A549 treated with ZK216348 at 1 μM for 4 hours (cell line): ENCODE measurements around the gene VRK1. TPM values are rescaled to one million over a fixed set of nuclear protein-coding genes. Genes with fewer than 3 reads are reported as not detected.

Experiments used
- total RNA-seq: library from RNA; stranded (reverse); fragments of 200-300 nt; extraction: Qiagen RNA extraction; gene quantifications from 5 replicates; pipeline ENCODE4 v1.2.3, GENCODE V29; 2022; ENCODE audit warnings: low read depth

Gene VRK1, protein sequence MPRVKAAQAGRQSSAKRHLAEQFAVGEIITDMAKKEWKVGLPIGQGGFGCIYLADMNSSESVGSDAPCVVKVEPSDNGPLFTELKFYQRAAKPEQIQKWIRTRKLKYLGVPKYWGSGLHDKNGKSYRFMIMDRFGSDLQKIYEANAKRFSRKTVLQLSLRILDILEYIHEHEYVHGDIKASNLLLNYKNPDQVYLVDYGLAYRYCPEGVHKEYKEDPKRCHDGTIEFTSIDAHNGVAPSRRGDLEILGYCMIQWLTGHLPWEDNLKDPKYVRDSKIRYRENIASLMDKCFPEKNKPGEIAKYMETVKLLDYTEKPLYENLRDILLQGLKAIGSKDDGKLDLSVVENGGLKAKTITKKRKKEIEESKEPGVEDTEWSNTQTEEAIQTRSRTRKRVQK
- 21.8 to 61.6 TPM (median 25.3 TPM) in 5 replicates for total RNA-seq

DNA sequence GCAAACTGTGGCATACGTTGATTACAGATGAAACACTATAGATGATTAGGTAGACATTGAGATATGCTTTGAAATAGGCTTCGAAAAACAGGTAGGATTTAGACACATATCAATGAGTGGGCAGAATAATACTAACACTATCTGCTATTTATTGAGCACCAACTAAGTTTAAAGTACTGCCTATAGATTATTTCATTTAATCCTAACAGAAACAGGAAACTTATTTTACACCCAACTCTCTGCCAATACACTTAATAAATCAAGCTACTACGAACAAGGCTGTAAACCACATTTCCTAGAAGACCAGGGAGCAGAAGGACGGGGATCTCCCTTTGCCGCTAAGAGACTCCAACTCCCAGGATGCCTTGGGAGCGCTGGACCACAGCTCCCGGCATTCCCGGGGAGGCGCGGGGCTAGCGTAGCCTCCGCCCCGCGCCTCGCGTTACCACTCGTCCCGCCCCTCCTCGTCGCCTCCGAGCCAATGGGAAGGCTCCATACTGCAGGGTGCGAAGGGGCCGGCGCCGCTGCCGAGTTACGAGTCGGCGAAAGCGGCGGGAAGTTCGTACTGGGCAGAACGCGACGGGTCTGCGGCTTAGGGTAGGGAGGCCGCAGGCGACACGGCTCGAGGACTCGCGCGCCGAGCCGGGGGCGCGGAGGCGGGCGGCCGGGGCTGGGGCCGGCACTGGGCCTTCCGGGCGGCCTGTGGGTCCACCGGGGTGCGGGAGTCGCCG, at the start of gene VRK1:
Gene VRK1 (plus strand): TSS at position 532 of the 731 bp plus-strand sequence. CDS start 36,090 bp downstream, outside the sequence.

